GM10266 (cell line): ENCODE measurements around the gene BHMT2.

Experiments used
- DNase-seq: peaks from one replicate; pipeline ENCODE4 v3.0.0; 2012; ENCODE audit errors: extremely low spot score
- CTCF ChIP-seq: IDR thresholded peaks from 2 replicates; pipeline ENCODE4 v1.5.1; 2012; ENCODE audit warnings: mild to moderate bottlenecking, low read depth; ENCODE audit not compliant: control insufficient read depth, insufficient read depth; ENCODE audit errors: missing control alignments

BHMT2 gene

GRCh38 chr5:79135790-79136553, 66.4 kb downstream of the BHMT2 start:
- DNase-seq, result no peak
- no peak for TF ChIP-seq CTCF

- no peak for TF ChIP-seq CTCF
Measured at GRCh38 chr5:79136618-79137017, 67.1 kb downstream of the BHMT2 start.

More at GRCh38 chr5:79136618-79137017, 67.1 kb downstream of the BHMT2 start:
- DNase-seq, result no peak
